KMS-11 (cell line): ENCODE measurements around the gene ELP6.
A peak's percentile ranks its signal among the peaks of the same experiment; 100 is the strongest.
"Not testable (repeated sequence)": the region's sequence is repeated elsewhere in the genome, so short reads cannot be mapped to it uniquely, and the experiment has no call there.

Experiments used
- H2AFZ ChIP-seq: fragments of 200-600 bp; sonication (generic); 2 replicates; pipeline ENCODE4 v1.6.1; 2016; ENCODE audit warnings: antibody characterized with exemption, mixed run types, low read depth
- H3K27ac ChIP-seq: fragments of 200-600 bp; sonication (generic); 2 replicates; pipeline ENCODE4 v1.6.1; 2016; ENCODE audit warnings: mild to moderate bottlenecking, mixed run types
- H3K27me3 ChIP-seq: fragments of 200-600 bp; sonication (generic); 2 replicates; pipeline ENCODE4 v1.6.1; 2017; ENCODE audit warnings: mild to moderate bottlenecking, low read depth, mixed run types, moderate library complexity; ENCODE audit not compliant: insufficient read depth
- H3K36me3 ChIP-seq: fragments of 200-600 bp; sonication (generic); 2 replicates; pipeline ENCODE4 v1.6.1; 2017; ENCODE audit warnings: mild to moderate bottlenecking, mixed run types; ENCODE audit not compliant: insufficient read depth
- H3K4me1 ChIP-seq: fragments of 200-600 bp; sonication (generic); 2 replicates; pipeline ENCODE4 v1.6.1; 2016; ENCODE audit warnings: mild to moderate bottlenecking, low read depth, mixed run types; ENCODE audit not compliant: poor library complexity, severe bottlenecking
- H3K4me2 ChIP-seq: fragments of 200-600 bp; sonication (generic); 2 replicates; pipeline ENCODE4 v1.7.0; 2016; ENCODE audit warnings: mild to moderate bottlenecking, mixed run types
- H3K4me3 ChIP-seq: fragments of 200-600 bp; sonication (generic); IDR thresholded peaks from 2 replicates; pipeline ENCODE4 v1.6.1; 2017; ENCODE audit warnings: low read depth, low read length, mixed read lengths; ENCODE audit not compliant: insufficient read depth
- H3K79me2 ChIP-seq: fragments of 200-600 bp; sonication (generic); 2 replicates; pipeline ENCODE4 v1.6.1; 2016; ENCODE audit warnings: low read depth, mixed run types; ENCODE audit not compliant: insufficient read depth
- H3K9ac ChIP-seq: fragments of 200-600 bp; sonication (generic); 2 replicates; pipeline ENCODE4 v1.6.1; 2016; ENCODE audit warnings: mild to moderate bottlenecking, mixed run types
- H4K20me1 ChIP-seq: fragments of 200-600 bp; sonication (generic); 2 replicates; pipeline ENCODE4 v1.6.1; 2016; ENCODE audit warnings: mild to moderate bottlenecking, mixed run types; ENCODE audit not compliant: insufficient read depth
- TF ChIP-seq, protein P1 (sequence below): fragments of 200-600 bp; sonication (generic); conservative IDR thresholded peaks from 2 replicates; pipeline ENCODE4 v1.6.1; 2017; ENCODE audit warnings: low read depth, mild to moderate bottlenecking, antibody characterized with exemption, low read length, moderate library complexity, mixed read lengths

The ELP6 gene

DNA sequence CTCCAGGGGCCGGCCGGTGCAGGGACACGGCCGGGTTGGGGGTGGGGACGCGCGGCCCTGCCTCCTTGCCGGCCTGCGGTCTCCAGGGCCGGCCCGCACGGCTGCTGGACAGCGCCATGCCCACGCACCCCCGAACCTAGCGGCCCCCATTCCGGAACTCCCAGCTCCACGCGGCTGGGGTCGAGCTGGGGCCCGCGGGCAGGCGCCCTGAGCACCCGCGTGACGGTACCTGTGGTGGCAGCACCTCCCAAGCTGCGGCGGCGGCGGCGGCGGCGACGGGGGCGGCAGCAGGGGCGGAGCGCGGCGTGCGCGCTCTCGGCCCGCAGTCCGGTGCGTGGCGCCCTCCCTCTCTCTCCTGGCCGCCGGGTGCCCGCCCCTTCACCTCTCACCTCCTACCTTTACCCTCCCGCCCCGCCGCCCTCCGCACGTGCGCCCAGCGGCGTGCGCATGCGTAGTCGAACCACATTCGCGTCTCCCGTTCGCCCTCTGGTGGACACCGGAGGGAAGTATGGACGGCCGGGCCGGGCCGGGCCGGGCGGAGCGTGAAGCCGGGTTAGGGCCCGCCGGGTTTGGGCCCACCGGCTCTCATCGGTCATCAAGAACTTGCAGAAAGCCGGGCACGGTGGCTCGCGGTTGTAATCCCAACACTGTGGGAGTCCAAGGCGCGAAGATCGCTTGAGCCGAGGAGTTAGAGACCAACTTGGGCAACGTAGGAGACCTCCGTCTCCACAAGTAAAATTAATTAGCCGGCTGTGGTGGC is 37.8 kb downstream of the ELP6 start, which contains the start of gene SCAP:
SCAP (minus strand) TSS at position 372 of the 760 bp plus-strand sequence. CDS start 32,948 bp downstream, outside the sequence.
- peak within 1 kb of the TSS; percentile 66; the same call in 1 of the 2 replicates for H3K9ac ChIP-seq
- peak within 1 kb of the TSS; percentile 82 for H3K4me2 ChIP-seq
- peaks cover 23% of the 10 kb centered on the region; the same call in 1 of the 2 replicates for H3K79me2 ChIP-seq
- H3K4me3 ChIP-seq = peak within 1 kb of the TSS; percentile 60
- peak within 1 kb of the TSS; percentile 49; the same call in 1 of the 2 replicates for H3K27ac ChIP-seq
- no peaks in the 10 kb centered on the region for H4K20me1 ChIP-seq
- no peaks in the 10 kb centered on the region for H3K36me3 ChIP-seq
- H2AFZ ChIP-seq = peak within 1 kb of the TSS; percentile 84
- peaks cover 5% of the 10 kb centered on the region for H3K4me1 ChIP-seq
- TF ChIP-seq, protein P1, sequence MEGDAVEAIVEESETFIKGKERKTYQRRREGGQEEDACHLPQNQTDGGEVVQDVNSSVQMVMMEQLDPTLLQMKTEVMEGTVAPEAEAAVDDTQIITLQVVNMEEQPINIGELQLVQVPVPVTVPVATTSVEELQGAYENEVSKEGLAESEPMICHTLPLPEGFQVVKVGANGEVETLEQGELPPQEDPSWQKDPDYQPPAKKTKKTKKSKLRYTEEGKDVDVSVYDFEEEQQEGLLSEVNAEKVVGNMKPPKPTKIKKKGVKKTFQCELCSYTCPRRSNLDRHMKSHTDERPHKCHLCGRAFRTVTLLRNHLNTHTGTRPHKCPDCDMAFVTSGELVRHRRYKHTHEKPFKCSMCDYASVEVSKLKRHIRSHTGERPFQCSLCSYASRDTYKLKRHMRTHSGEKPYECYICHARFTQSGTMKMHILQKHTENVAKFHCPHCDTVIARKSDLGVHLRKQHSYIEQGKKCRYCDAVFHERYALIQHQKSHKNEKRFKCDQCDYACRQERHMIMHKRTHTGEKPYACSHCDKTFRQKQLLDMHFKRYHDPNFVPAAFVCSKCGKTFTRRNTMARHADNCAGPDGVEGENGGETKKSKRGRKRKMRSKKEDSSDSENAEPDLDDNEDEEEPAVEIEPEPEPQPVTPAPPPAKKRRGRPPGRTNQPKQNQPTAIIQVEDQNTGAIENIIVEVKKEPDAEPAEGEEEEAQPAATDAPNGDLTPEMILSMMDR = peak; percentile 63
- no peaks in the 10 kb centered on the region for H3K27me3 ChIP-seq

DNA sequence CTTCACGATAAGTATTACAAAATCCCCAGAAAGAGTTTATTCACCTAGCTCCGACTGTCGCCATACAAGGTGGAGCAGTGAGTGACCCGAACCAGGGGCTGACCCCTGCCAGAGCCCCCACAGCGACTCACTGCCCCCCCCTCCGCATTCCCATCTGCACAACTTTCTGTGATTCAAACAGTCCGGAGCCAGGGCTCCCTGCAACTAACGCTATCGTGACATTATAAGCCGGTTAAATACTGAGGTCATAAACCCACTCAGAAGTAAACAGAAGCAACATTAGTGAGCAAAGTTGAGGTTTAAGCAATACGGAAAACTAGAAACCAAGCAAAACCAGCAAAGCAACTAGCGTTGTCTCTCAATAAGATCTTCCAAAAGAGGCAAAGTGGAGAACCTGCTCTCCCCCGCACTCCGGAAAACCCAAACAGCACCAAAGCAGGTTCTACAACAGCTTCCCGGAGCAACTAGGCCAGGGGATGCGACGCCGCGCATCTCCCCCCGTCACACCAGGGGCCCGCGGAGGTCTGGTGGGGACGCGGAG is 38.4 kb downstream of the ELP6 start:
- no peaks in the 10 kb centered on the region for H4K20me1 ChIP-seq
- peak overlapping the region; percentile 66; the same call in 1 of the 2 replicates for H3K9ac ChIP-seq
- H3K36me3 ChIP-seq = no peaks in the 10 kb centered on the region
- TF ChIP-seq, protein P1 = no peak
- H3K27me3 ChIP-seq = no peaks in the 10 kb centered on the region
- H3K4me2 ChIP-seq = peak overlapping the region; percentile 82
- H3K4me3 ChIP-seq = peak overlapping the region; percentile 60
- peaks cover 28% of the 10 kb centered on the region; the same call in 1 of the 2 replicates for H3K79me2 ChIP-seq
- H3K27ac ChIP-seq = peak overlapping the region; percentile 49; the same call in 1 of the 2 replicates
- H3K4me1 ChIP-seq = peaks cover 5% of the 10 kb centered on the region
- peak overlapping the region; percentile 64 for H2AFZ ChIP-seq

DNA sequence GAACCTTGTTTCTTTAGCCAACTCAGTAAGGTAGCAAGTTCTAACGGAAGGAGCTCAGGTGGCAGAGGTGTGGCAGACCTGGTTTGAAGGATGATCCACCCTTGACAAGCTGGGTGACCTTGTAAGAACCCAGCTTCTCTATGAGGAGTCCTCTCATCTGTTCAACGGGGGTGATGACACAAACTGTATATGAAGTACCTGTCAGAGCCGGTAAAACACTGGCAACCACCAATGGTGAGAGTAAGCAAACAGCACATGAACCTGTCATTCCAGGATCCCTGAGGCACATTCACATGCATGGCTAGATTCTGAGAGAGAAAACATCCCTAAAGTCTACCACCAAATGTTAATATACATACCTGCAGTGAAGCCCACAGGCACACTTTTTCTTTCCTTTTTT is 40.1 kb downstream of the ELP6 start:
- peaks cover 5% of the 10 kb centered on the region for H3K4me1 ChIP-seq
- H3K27ac ChIP-seq = no peak overlapping the region
- no peak overlapping the region for H3K9ac ChIP-seq
- no peak overlapping the region for H3K4me3 ChIP-seq
- no peak overlapping the region for H3K4me2 ChIP-seq
- TF ChIP-seq, protein P1 = no peak
- no peaks in the 10 kb centered on the region for H3K36me3 ChIP-seq
- H3K79me2 ChIP-seq = peaks cover 42% of the 10 kb centered on the region; the same call in 1 of the 2 replicates
- no peaks in the 10 kb centered on the region for H4K20me1 ChIP-seq
- no peak overlapping the region for H2AFZ ChIP-seq
- H3K27me3 ChIP-seq = no peaks in the 10 kb centered on the region

DNA sequence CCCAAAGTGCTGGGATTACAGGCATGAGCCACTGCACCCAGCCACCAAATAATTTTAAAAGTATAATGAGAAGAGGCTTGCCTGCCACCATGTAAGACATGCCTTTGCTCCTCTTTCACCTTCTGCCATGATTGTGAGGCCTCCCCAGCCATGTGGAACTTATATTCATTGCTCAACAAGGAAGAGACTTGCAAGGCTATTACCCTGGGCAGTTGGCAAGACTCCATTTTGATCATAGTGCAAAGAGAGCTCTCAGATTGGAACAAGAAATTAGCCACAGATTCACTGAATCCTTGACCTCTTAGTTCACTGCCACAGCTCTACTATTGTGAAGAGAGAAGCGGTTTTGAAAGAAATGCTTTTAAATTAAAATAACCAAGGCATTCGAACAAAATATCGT is 43.9 kb downstream of the ELP6 start:
- Histone ChIP-seq H3K79me2 (peaks cover 40% of the 10 kb centered on the region; the same call in 1 of the 2 replicates), H3K4me2 (no peak overlapping the region), H2AFZ (no peak overlapping the region), H3K4me1 (peaks cover 9% of the 10 kb centered on the region), H3K27me3 (no peaks in the 10 kb centered on the region), H3K9ac (no peak overlapping the region), H4K20me1 (no peaks in the 10 kb centered on the region), H3K4me3 (no peak overlapping the region), H3K36me3 (no peaks in the 10 kb centered on the region), H3K27ac (no peak overlapping the region)
- TF ChIP-seq, protein P1 = no peak

DNA sequence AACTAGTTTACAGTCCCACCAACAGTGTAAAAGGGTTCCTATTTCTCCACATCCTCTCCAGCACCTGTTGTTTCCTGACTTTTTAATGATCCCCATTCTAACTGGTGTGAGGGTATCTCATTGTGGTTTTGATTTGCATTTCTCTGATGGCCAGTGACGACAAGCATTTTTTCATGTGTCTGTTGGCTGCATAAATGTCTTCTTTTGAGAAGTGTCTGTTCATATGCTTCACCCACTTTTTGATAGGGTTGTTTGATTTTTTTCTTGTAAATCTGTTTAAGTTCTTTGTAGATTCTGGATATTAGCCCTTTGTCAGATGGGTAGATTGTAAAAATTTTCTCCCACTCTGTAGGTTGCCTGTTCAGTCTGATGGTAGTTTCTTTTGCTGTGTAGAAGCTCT is 45.2 kb downstream of the ELP6 start:
- not testable (repeated sequence) for H3K36me3 ChIP-seq, H3K27ac ChIP-seq, H3K4me1 ChIP-seq, H3K4me3 ChIP-seq, H2AFZ ChIP-seq, H3K9ac ChIP-seq, H3K27me3 ChIP-seq, H4K20me1 ChIP-seq, H3K4me2 ChIP-seq
- peaks cover 29% of the 10 kb centered on the region; the same call in 1 of the 2 replicates for H3K79me2 ChIP-seq
